HG03103 (cell line): Measurements from ENCODE around the gene RBM6.

ENCODE experiments used
- ATAC-seq: cut with Tn5 transposase; IDR thresholded peaks from one replicate; pipeline ENCODE4 v1.9.1; 2021; ENCODE audit warnings: low read depth; ENCODE audit not compliant: unreplicated experiment

Gene RBM6

GRCh38 chr3:50124052-50124799 lies 184.3 kb downstream of the RBM6 start:
- ATAC-seq = no peak

- ATAC-seq = no peak
Observed at GRCh38 chr3:50124800-50125178, 184.8 kb downstream of the RBM6 start.

GRCh38 chr3:50125541-50126286 lies 185.8 kb downstream of the RBM6 start:
- no peak for ATAC-seq

- ATAC-seq = no peak
Observed at GRCh38 chr3:50126287-50127211, 186.6 kb downstream of the RBM6 start.
